Endothelial cell of umbilical vein (primary cell): ENCODE measurements around the gene KCTD2. TPM values are rescaled to one million over a fixed set of nuclear protein-coding genes. Genes with fewer than 3 reads are reported as not detected.
A peak's percentile ranks its signal among the peaks of the same experiment; 100 is the strongest.

Experiments
- BruUV-seq: library from RNA; stranded (reverse); fragments of 400-500 nt; replicated peaks from 2 replicates; lab custom pipeline; 2021; lab: Mats Ljungman, UMichigan
- CTCF ChIA-PET: fragments of 300-600, 350-600 bp; sonication (Branson Sonifier 250); formaldehyde crosslinking; loops from one replicate; lab custom pipeline; 2021; ENCODE audit warnings: antibody characterized with exemption, inconsistent platforms; lab: Charles Lee
- POLR2A ChIA-PET: fragments of 300-600, 350-600 bp; sonication (Branson Sonifier 250); formaldehyde crosslinking; loops from one replicate; lab custom pipeline; 2021; ENCODE audit warnings: antibody characterized with exemption, inconsistent platforms; lab: Charles Lee
- DNase-seq: peaks from one replicate; pipeline ENCODE4 v3.0.0-alpha.2; 2011; ENCODE audit warnings: low read depth, low spot score
- FAIRE-seq: peaks from 2 replicates; lab custom pipeline; 2011; peaks lifted over from hg19 to GRCh38; lab: Jason Lieb, UNC
- H2AFZ ChIP-seq: 2 replicates; pipeline ENCODE4 v1.6.0; 2012; ENCODE audit warnings: low read depth, low read length, control low read depth, inconsistent platforms
- H3K27ac ChIP-seq: 2 replicates; pipeline ENCODE4 v1.5.1; 2011; ENCODE audit warnings: low read depth, mild to moderate bottlenecking, control low read depth, low read length, moderate library complexity; ENCODE audit not compliant: insufficient read depth
- H3K27me3 ChIP-seq, 2 experiments: 2 replicates each; pipeline versions ENCODE4 v1.6.0 to v1.6.1; 2011; ENCODE audit warnings: low read length in 2 of 2, mixed read lengths in 1 of 2; ENCODE audit not compliant: control insufficient read depth in 2 of 2, insufficient read depth in 2 of 2
- H3K36me3 ChIP-seq, 2 experiments: 2 replicates in 1 of 2; 3 replicates in 1 of 2; pipeline ENCODE4 v1.5.1; 2011; ENCODE audit warnings: low read length in 2 of 2, mild to moderate bottlenecking in 1 of 2, moderate library complexity in 1 of 2; ENCODE audit not compliant: control insufficient read depth in 2 of 2, insufficient read depth in 2 of 2; ENCODE audit errors: extremely low read depth in 1 of 2
- H3K4me1 ChIP-seq: 3 replicates; pipeline ENCODE4 v1.5.1; 2011; ENCODE audit warnings: mild to moderate bottlenecking, low read length; ENCODE audit not compliant: control insufficient read depth, insufficient read depth; ENCODE audit errors: extremely low read depth
- H3K4me2 ChIP-seq: 2 replicates; pipeline ENCODE4 v1.6.1; 2011; ENCODE audit warnings: low read length, control low read depth, mixed read lengths; ENCODE audit not compliant: insufficient read depth
- H3K4me3 ChIP-seq, 3 experiments: fragments of 200-600 bp in 1 of 3; sonication (generic), shearing (Covaris generic) in 1 of 3; replicated peaks in 1 of 3; 2 replicates each; pipeline ENCODE4 v1.5.1; 2011 to 2016; ENCODE audit warnings: control low read depth in 3 of 3, low read length in 3 of 3, mild to moderate bottlenecking in 2 of 3, inconsistent platforms in 1 of 3, low read depth in 1 of 3, moderate library complexity in 1 of 3; ENCODE audit not compliant: insufficient read depth in 1 of 3
- H3K79me2 ChIP-seq: 2 replicates; pipeline ENCODE4 v1.6.0; 2012; ENCODE audit warnings: low read length, inconsistent platforms; ENCODE audit not compliant: control insufficient read depth, insufficient read depth
- H3K9ac ChIP-seq: replicated peaks from 2 replicates; pipeline ENCODE3; 2011; ENCODE audit warnings: low read length, control low read depth; ENCODE audit not compliant: insufficient read depth; ENCODE audit errors: extremely low read depth
- H3K9me1 ChIP-seq: replicated peaks from 3 replicates; pipeline ENCODE4 v1.6.0; 2011; ENCODE audit warnings: mild to moderate bottlenecking, low read length; ENCODE audit not compliant: control insufficient read depth, insufficient read depth; ENCODE audit errors: extremely low read depth
- H3K9me3 ChIP-seq: replicated peaks from 2 replicates; pipeline ENCODE4 v1.5.1; 2012; ENCODE audit warnings: low read length, inconsistent platforms; ENCODE audit not compliant: control insufficient read depth, insufficient read depth
- H4K20me1 ChIP-seq: replicated peaks from 2 replicates; pipeline ENCODE3; 2011; ENCODE audit warnings: mild to moderate bottlenecking, low read length; ENCODE audit not compliant: control insufficient read depth, insufficient read depth; ENCODE audit errors: extremely low read depth
- EZH2 ChIP-seq: IDR thresholded peaks from 2 replicates; pipeline ENCODE4 v1.6.1; 2012; ENCODE audit warnings: borderline replicate concordance, low read depth, mild to moderate bottlenecking, moderate library complexity, low read length, inconsistent platforms; ENCODE audit not compliant: severe bottlenecking
- FOS ChIP-seq: IDR thresholded peaks from 2 replicates; pipeline ENCODE4 v1.6.1; 2011; ENCODE audit warnings: mild to moderate bottlenecking, low read length, moderate library complexity, borderline replicate concordance; ENCODE audit not compliant: insufficient read depth
- GATA2 ChIP-seq: IDR thresholded peaks from 2 replicates; pipeline ENCODE4 v1.7.0; 2011; ENCODE audit warnings: low read depth, mild to moderate bottlenecking, moderate library complexity, mixed read lengths, low read length; ENCODE audit not compliant: insufficient read length, insufficient read depth
- JUN ChIP-seq: IDR thresholded peaks from 2 replicates; pipeline ENCODE4 v1.6.1; 2011; ENCODE audit warnings: borderline replicate concordance, low read depth; ENCODE audit not compliant: insufficient read length, insufficient read depth
- MYC ChIP-seq: IDR thresholded peaks from one replicate; pipeline ENCODE4 v1.6.1; 2011; ENCODE audit warnings: mild to moderate bottlenecking, low read depth, low read length
- POLR2A ChIP-seq: IDR thresholded peaks from 2 replicates; pipeline ENCODE4 v1.6.1; 2012; ENCODE audit warnings: low read depth, mild to moderate bottlenecking, control low read depth, low read length
- POLR2AphosphoS5 ChIP-seq: IDR thresholded peaks from 2 replicates; pipeline ENCODE4 v1.6.1; 2012; ENCODE audit warnings: low read depth, mild to moderate bottlenecking, control low read depth, low read length, moderate library complexity; ENCODE audit not compliant: insufficient read depth
- dilution Hi-C: fragments of 300-500 bp; cut with MboI; formaldehyde crosslinking; loops from one replicate; pipeline ENCODE4 v1.15.0; 2019; ENCODE audit warnings: low sequenced_read_pairs; ENCODE audit not compliant: extremely low pct_ligation_motif_present
- intact Hi-C: fragments of 100-400 bp; cut with micrococcal nuclease; formaldehyde crosslinking; loops from one replicate; pipeline ENCODE4 v1.10.0; 2022
- polyA plus RNA-seq, 4 experiments: library from polyadenylated mRNA; depleted of rRNA in 3 of 4; stranded (reverse) in 3 of 4; unstranded in 1 of 4; fragments of >200 nt; gene quantifications; 2 replicates each; pipeline versions ENCODE4 v1.2.1 to v1.2.3, GENCODE V29; 2011 to 2012; ENCODE audit warnings: missing spikeins in 1 of 4
- total RNA-seq: library from RNA; stranded (reverse); gene quantifications from 2 replicates; pipeline ENCODE4 v1.2.3, GENCODE V29; 2021
- TF ChIP-seq, protein P1 (sequence below), 2 donors: IDR thresholded peaks; 1 replicate in 1 of 2; 2 replicates in 1 of 2; pipeline ENCODE4 v1.5.1; 2011; ENCODE audit warnings: low read length in 2 of 2, mild to moderate bottlenecking in 2 of 2, moderate library complexity in 2 of 2, control low read depth in 1 of 2, inconsistent platforms in 1 of 2, low read depth in 1 of 2; ENCODE audit not compliant: insufficient read depth in 1 of 2; ENCODE audit errors: extremely low read depth in 1 of 2
- TF ChIP-seq, protein P2 (sequence below): IDR thresholded peaks from 2 replicates; pipeline ENCODE4 v1.6.1; 2011; ENCODE audit not compliant: insufficient read depth, insufficient read length

Gene KCTD2
- total and polyA plus RNA-seq, 2 donors (not counting 3 experiments of a cell fraction or from before 2014, with no cell fraction given) = 23.2 to 24.8 TPM

DNA sequence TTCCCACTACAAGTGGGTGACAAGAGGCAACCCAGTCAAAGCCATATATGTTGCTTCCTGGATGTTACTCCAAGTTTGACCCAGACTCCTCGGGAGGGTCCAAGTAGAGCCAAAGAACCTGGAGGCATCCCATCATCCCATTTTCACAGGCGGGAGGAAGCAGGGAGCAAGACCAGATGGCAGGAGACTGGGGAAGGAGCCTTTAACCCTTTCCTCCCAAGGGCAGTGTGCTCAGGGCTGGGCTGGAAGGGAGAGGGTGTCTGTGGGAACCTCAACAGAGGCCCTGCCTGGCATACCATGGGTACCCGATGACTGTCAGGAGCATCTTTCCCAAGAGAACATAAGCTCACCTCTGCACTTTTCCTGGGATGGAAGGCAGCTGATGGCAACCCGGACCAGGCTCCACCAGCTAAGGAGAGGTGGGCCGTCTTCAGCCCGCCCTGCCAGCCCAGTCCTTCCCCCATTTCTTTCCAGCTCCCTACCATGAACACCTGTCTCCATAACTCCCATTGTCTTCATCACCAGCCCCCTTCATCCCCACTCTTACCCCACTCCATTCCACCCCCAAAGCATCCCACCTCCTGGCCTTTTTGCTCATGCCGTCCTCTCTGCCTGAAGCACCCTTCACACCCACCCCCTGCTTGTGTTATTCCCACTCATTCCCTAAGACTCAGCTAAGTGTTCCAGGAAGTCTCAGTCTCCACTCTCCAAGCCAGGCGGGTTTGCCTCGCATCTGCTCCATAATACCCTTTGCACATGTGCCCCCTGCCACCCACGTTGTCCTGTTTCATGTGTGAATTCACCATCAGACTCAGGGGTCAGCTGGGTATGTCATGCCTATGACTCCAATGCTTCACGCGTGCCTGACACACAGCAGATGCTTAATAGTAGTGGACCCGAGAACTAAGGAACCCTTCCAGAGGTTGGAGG, 34.9 kb downstream of the KCTD2 start:
- no peak overlapping the region for H3K27ac ChIP-seq
- no peaks in the 10 kb centered on the region for H3K79me2 ChIP-seq
- H4K20me1 ChIP-seq = no peaks in the 10 kb centered on the region
- dilution Hi-C loops (no loop called here), intact Hi-C loops (no loop called here)
- FAIRE-seq = peak; percentile 15
- DNase-seq = no peak
- H3K36me3 ChIP-seq = no peaks in the 10 kb centered on the region
- H3K9ac ChIP-seq = no peak overlapping the region
- H3K4me1 ChIP-seq = peaks cover 25% of the 10 kb centered on the region
- BruUV-seq = no TSS peak
- ChIA-PET CTCF (interaction anchor here (1.0 to 4.4 kb wide), 6 partner anchors 9 to 32 kb away, joined by 3 to 19 read pairs (median 4); no protein-coding TSS in a partner anchor), POLR2A (interaction anchor here (0.5 kb wide), 1 partner anchor 73 kb away, joined by 3 read pairs; no protein-coding TSS in a partner anchor)
- H3K4me2 ChIP-seq = no peak overlapping the region
- H3K9me1 ChIP-seq = no peaks in the 10 kb centered on the region
- no peak overlapping the region for H3K4me3 ChIP-seq
- H2AFZ ChIP-seq = no peak overlapping the region
- no peaks in the 10 kb centered on the region for H3K27me3 ChIP-seq
- TF ChIP-seq, protein P1, sequence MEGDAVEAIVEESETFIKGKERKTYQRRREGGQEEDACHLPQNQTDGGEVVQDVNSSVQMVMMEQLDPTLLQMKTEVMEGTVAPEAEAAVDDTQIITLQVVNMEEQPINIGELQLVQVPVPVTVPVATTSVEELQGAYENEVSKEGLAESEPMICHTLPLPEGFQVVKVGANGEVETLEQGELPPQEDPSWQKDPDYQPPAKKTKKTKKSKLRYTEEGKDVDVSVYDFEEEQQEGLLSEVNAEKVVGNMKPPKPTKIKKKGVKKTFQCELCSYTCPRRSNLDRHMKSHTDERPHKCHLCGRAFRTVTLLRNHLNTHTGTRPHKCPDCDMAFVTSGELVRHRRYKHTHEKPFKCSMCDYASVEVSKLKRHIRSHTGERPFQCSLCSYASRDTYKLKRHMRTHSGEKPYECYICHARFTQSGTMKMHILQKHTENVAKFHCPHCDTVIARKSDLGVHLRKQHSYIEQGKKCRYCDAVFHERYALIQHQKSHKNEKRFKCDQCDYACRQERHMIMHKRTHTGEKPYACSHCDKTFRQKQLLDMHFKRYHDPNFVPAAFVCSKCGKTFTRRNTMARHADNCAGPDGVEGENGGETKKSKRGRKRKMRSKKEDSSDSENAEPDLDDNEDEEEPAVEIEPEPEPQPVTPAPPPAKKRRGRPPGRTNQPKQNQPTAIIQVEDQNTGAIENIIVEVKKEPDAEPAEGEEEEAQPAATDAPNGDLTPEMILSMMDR (IDR thresholded peaks at IDR 0.05; ENCODE audit: extremely low read depth in 1 of 2, insufficient read depth in 1 of 2, low read depth in 1 of 2, low read length in 2 of 2) = no peak
- TF ChIP-seq, protein P2, sequence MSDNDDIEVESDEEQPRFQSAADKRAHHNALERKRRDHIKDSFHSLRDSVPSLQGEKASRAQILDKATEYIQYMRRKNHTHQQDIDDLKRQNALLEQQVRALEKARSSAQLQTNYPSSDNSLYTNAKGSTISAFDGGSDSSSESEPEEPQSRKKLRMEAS = no peak
- TF ChIP-seq FOS (no peak), EZH2 (no peak), JUN (no peak), GATA2 (no peak), MYC (no peak), POLR2A (no peak), POLR2AphosphoS5 (no peak)
- no peaks in the 10 kb centered on the region for H3K9me3 ChIP-seq
